Measurements from ENCODE around the gene JAK3.
"Not testable (repeated sequence)": the region's sequence is repeated elsewhere in the genome, so short reads cannot be mapped to it uniquely, and the experiment has no call there.

GRCh38 chr19:17777840-17778239 is 69.9 kb downstream of the JAK3 start:
- not testable (repeated sequence) for TF ChIP-seq CTCF, POLR2A, POLR2AphosphoS5 (IDR thresholded peaks at IDR 0.05)
